ENCODE measurements around the gene PI4KA.

PI4KA gene

GRCh38 chr22:20814221-20814808 is 44.3 kb downstream of the PI4KA start:
- DNase-seq, result no peak

GRCh38 chr22:20813056-20813455 is 45.6 kb downstream of the PI4KA start:
- DNase-seq, result no peak

DNA sequence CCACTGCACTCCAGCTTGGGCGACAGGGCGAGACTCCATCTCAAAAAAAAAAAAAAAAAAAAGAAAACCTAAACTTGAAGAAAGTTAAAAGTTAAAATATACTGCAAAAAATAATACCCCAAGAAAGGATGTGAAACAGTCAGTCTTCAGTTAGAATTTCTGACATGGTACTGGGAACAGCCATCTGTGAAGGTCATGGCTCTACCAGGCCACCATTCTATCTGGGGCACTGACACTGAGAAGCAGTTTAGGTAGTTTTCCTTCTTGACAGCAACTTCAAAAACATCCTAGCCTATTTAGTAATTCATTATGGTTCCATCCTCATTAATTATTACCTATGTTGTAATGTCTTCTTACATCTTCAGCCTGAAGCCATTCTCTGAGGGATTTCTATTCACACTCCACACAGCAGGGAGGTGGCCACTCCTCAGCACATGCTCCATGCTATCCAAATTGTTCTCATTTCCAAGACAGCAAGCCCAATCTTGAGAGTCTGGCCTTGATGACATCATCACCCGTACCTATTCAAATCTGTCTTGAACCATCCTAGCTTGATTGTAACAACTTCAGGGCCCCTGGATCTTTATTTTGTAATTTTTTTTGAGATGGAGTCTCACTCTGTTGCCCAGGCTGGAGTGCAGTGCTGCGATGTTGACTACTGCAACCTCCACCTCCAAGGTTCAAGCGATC is 46.5 kb downstream of the PI4KA start:
- DNase-seq, result no peak

DNA sequence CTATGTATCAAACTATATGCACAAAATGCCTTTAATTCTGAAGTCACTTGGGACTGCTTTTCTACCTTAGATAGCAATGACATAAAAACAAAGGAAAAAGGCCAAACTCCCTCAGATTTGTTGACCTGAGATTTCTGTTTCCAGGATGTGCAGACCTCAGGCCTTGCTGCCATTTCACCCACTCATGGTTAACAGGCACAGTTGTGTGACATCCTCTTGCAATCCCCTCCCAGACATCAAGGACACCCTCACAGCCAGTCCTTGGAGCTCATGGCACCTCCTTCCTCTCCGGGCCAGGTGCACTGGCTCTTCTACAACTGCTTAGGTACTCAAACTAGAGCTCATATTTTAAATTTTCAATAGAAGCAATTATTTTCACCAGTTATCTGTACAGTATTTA is 47.4 kb downstream of the PI4KA start:
- no peak for DNase-seq

- DNase-seq, result no peak
Observed at GRCh38 chr22:20810645-20811044, 48.0 kb downstream of the PI4KA start.

- no peak for DNase-seq
Observed at GRCh38 chr22:20809538-20810185, 48.9 kb downstream of the PI4KA start.

DNA sequence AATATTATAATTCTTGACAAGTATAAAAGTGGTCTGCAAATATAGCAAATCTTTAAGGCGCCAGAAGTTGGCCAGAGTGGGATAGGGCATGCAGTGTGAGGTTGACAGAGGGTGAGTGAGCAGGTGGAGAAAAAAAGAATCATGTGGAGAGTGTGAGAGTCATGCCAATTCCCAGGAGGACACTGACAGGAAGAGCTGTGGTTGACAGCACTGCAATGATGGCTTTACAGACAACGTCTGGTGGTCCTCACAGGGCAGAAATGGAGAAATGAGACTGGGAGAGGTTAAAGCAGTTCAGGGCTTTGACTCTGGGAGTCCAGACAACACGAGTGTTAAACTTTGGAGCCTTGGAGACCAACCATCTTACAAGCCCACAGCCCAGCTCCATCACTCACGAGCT is 49.8 kb downstream of the PI4KA start:
- DNase-seq, result no peak

GRCh38 chr22:20807315-20807752 is 51.3 kb downstream of the PI4KA start:
- no peak for DNase-seq

DNA sequence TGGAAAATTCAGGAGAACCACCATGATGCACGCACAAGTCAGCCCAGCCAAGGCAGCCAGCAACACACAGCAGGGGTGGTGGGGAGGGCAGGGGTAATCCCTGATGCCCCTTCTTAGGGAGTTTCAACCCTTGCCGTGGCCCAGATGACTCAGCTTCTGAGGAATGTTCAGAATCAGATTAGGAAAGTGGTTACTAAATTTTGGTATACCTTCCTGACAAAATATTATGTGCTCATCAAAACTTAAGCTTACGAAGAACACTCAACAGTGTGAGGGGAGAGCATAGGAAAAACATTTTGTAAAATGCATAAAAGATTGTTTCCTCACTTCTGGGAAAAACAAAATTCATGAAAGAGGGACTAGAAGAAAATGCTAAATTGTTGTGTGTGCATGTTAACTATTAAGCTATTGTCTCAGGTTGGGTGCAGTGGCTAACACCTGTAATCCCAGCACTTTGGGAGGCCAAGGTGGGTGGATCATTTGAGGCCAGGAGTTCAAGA is 52.6 kb downstream of the PI4KA start:
- no peak for DNase-seq

GRCh38 chr22:20804650-20805049 is 54.0 kb downstream of the PI4KA start:
- DNase-seq, result no peak

DNA sequence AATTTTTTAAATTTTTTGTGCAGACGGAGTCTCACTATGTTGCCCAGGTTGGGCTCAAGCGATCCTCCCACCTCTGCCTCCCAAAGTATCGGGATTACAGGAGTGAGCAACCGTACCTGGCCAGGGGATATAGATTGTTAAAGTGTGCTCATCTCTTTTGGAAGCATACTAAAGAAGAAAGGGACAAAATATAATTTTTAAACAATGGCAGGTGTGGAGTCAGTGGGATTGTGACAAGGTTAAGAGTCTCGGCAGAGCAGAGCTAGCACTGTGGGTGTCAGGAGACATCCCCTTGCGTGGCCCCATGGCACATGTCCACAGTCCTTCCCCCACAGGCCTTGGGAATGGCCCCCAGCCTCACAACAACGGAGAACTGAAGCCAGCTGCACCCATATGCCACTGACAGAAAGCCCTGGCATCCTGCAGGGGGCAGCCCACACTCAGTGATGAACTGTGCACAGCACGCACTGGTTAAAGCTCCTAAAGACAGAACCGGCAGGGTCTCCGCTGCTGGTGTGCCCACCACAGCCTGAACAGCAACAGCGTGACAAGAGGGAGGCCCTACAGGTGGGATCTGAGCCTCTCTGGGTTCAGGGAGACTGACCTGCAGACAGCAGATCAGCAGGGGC is 54.8 kb downstream of the PI4KA start:
- DNase-seq, result peak in 1 of 2 experiments; percentile 25

DNA sequence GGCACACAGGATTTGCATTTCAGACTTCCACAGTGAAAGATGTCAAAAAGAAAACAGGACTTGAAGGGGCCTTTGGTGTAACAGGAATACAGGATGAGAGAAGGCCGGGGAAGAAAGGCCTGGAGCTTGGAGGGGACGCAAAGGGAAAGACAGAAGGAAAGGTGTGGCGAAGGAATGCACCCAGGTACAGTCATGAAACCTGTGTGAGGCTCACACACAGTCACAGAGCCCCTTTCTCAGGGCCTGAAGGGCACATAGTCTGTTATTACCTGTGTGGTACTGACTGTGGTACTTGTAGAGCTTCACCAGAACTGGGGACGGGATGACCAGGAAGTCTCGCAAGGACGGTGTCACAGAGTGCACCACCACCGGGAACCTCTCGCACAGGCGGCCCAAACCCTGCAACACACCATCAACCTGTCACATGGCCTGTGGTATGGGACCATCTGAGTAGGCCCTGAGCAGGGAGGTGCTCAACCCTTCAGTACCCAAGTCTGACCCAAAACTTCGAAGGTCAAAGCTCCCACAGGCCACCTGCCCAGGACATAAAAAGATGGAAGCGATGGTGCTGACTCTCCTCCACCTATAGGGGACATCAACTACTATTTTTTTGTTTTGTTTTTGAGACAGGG is 55.6 kb downstream of the PI4KA start:
- no peak for DNase-seq

DNA sequence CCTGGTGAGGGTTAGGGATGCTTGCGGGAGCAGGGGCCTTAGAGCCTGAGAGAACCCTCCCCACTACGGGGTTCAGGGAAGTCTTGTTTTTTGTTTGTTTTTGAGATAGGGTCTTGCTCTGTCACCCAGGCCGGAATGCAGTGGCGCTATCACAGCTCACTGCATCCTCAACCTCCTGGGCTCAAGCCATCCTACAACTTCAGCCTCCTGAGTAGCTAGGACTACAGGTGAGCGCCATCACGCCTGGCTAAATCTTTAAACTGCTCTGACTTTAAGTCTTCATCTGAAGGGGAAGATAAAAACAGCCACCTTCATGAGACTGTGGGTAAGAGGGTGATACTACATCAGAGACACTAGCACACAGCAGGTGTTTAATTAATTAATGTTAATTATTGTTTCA is 56.2 kb downstream of the PI4KA start:
- no peak for DNase-seq

DNA sequence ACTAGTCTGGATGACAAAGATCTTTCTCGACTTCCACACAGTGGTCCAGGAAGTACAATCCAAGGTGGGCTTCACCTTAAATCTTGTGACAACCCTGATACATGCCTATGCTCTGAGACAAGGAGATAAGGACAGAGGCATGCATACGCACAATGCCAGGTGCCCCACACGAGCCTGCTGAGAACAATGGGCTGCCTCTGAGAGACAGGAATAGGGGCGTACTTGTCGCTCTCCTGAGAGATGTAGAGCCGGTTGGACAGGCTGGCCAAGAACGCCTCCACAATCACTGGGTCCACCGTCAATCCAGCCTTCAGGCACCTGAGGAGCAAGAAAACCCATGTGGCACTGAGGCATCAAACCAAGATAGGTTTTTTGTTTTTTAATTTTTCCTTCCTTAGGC is 59.2 kb downstream of the PI4KA start:
- no peak for DNase-seq

DNA sequence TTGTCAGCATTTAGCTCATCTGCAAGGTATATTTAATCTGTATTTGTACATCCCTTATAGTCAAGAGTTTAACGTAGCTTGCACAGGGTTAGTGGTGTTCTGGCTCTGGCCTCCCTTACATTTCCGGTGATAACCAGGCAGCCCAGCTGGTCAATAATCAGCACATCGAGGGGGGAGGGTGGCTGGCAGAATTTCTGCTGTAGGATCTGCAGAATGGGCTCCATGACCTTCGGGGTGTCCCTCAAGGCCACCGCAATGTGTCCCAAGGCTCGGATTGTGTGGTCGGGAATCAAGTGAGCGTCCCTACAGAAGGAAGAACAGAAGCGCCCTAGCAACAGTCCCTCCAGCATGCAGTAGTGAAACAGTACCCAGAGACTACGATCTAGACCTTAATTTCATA is 59.6 kb downstream of the PI4KA start:
- no peak for DNase-seq

- DNase-seq, result no peak
Observed at GRCh38 chr22:20798218-20798617, 60.4 kb downstream of the PI4KA start.

DNA sequence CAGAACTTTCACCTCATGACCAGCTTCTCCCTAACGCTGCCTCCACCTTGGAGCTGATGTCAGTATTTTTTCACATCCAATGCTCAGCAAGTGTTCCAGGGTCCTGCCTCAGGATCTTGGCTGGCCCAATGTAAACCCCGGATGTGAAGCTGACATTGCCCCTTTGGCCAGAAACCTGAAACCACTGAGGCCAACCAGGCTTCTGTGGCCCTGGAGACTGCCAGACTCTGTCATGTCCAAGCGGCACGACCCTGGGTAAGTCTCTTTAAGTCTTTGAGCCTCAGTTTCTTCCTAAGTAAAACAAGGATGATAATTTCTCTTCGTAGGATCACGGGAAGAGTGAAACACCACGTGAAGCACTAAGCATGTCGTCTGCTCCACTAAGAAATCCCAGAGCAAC is 61.9 kb downstream of the PI4KA start:
- no peak for DNase-seq

- no peak for DNase-seq
Observed at GRCh38 chr22:20794650-20795413, 63.8 kb downstream of the PI4KA start.

DNA sequence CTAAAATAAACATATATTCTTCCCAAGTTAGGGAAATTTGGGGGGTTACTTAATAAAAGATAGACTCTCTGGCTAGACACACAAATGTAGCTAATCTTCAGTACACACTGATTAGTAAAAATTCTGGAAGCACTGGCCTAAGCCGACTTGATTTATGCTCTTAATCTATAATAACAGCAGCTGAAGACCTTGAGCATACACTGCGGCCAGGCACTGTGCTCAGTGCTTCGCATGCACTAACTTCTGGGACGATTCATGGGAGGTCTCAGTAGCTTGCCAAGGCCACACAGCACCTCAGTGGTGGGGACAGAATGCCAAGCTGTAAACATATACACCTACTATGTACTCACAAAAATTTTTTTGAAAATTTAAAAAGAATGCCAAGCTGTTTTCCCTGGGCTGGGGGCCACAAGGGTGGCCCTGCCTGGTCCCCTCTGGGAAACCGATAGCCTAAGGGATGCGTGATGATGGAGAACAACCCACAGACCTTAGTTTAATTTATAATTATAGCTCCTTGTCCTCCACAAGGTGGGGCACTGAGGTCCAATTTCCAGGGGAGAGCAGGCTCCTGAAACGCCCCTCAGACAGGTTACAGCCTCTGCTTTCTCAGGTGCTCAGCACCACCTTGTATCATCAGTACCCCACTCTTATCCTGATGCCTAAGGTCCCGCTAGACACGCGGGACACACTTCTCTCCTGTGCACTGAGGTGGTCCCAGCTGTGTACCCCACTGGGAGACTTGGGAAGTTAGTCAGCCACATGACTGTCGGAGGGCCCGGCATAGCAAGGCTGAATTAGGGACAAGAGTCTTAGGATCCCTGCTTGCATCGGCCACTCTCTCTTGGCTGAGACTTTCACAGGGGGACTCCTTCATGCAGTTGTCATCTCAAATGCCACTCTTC is 64.6 kb downstream of the PI4KA start:
- no peak for DNase-seq

DNA sequence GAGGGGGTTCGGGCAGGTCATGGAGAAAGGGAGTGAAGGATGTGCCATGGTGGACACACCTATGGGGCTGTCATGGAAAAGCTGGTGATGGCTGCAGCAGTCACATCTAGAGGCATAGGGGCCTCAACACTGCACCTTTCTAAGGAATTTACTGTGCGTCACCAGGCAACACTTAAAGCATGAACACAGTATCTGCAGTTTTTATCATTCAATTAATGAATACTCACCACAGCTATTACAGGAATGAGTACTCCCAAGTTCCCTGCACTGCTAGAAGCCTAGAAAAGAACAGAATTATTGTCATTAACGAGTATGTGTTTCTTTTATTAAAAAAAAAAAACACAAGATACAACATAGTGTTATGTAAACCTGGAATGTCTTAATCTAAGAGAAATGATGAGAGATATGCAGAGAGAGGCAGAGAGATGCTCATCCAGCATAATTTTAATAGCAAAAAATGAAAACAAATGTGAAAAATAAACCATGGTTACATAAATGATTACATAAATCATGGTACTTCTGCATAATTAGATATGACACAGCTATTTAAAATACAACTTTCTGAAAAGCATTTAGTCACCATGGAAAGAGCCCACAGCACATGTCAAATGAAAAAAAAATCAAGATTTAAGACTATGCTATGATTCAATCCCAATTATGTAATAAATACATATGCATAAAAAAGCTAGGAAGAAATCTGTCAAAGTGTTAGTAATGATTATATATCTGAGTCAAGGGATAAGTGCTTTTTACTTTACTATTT is 65.5 kb downstream of the PI4KA start:
- DNase-seq, result no peak
